ENCODE measurements around the gene M1AP.

DNA sequence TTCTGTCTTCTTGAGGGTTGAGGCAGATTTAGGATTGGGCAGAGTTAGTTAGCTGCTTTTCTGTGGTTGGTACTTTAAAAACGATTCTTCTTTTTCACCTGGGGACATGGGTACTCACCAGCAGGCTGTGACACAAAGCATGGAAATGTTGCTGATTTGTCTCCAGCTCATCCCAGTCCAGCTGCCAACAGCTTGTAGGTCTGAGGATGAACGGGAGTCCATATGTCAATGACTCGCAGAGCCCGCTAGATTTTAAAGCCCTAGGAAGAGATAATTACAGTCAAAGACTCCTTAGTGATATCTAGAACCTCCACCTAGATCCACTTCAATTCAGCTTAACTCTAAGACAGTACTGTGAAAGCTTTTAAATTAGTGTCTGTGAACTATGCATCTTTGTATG, 72.8 kb downstream of the M1AP start:
- no peak for TF ChIP-seq BHLHE40 (IDR thresholded peaks at IDR 0.05; ENCODE audit: low read depth, low read length)
- no peak for TF ChIP-seq FOSL2 (IDR thresholded peaks at IDR 0.05)
- TF ChIP-seq FOSL2 (CRISPR knock-in tag; IDR thresholded peaks at IDR 0.05), result no peak
- no peak for TF ChIP-seq USF2 (IDR thresholded peaks at IDR 0.05)
- no peak for TF ChIP-seq CTCF (IDR thresholded peaks at IDR 0.05)
- TF ChIP-seq RCOR1 (IDR thresholded peaks at IDR 0.05; ENCODE audit: low read depth, low read length), result no peak
- TF ChIP-seq REST (IDR thresholded peaks at IDR 0.05), result no peak
- no peak for TF ChIP-seq POLR2A (IDR thresholded peaks at IDR 0.05; ENCODE audit: low read length)
- TF ChIP-seq MAZ (IDR thresholded peaks at IDR 0.05; ENCODE audit: borderline replicate concordance, low read depth, low read length), result no peak
- no peak for TF ChIP-seq MAX (IDR thresholded peaks at IDR 0.05)
- TF ChIP-seq E2F6 (IDR thresholded peaks at IDR 0.05; ENCODE audit: borderline replicate concordance, low read depth), result no peak
- no peak for TF ChIP-seq SMC3 (IDR thresholded peaks at IDR 0.05)
